Brain pericyte (primary cell): ENCODE results near the gene EMC8.

Experiments used
- DNase-seq: peaks from one replicate; pipeline ENCODE4 v3.0.0-alpha.2; 2012; ENCODE audit warnings: low read depth, low spot score

EMC8 gene

GRCh38 chr16:85755929-85756768, 43.2 kb downstream of the EMC8 start:
- no peak for DNase-seq

- no peak for DNase-seq
These were observed 44.9 kb downstream of the EMC8 start for GRCh38 chr16:85754413-85754812.

GRCh38 chr16:85753976-85754375, 45.4 kb downstream of the EMC8 start:
- no peak for DNase-seq

GRCh38 chr16:85753559-85753958, 45.8 kb downstream of the EMC8 start:
- no peak for DNase-seq

GRCh38 chr16:85752511-85753420, 46.6 kb downstream of the EMC8 start:
- no peak for DNase-seq

GRCh38 chr16:85751698-85752501, 47.4 kb downstream of the EMC8 start:
- DNase-seq, result no peak

- DNase-seq, result no peak
These were observed 48.3 kb downstream of the EMC8 start, which contains the start of gene C16orf74 for GRCh38 chr16:85750827-85751697. Gene C16orf74 (minus strand): TSS chr16:85751096. CDS start chr16:85735217, 15,879 bp downstream.

- DNase-seq, result no peak
These were observed 49.1 kb downstream of the EMC8 start for GRCh38 chr16:85750146-85750826.

GRCh38 chr16:85749771-85750145, 49.6 kb downstream of the EMC8 start:
- DNase-seq, result no peak

GRCh38 chr16:85746460-85747215, 52.7 kb downstream of the EMC8 start:
- no peak for DNase-seq

GRCh38 chr16:85738923-85739715, 60.2 kb downstream of the EMC8 start:
- no peak for DNase-seq

GRCh38 chr16:85736921-85737320, 62.4 kb downstream of the EMC8 start:
- no peak for DNase-seq

GRCh38 chr16:85735946-85736345, 63.4 kb downstream of the EMC8 start:
- DNase-seq, result no peak

GRCh38 chr16:85735225-85735635, 64.1 kb downstream of the EMC8 start:
- DNase-seq, result no peak

GRCh38 chr16:85734311-85735017, 64.9 kb downstream of the EMC8 start:
- no peak for DNase-seq

GRCh38 chr16:85733839-85734170, 65.5 kb downstream of the EMC8 start:
- DNase-seq, result no peak

GRCh38 chr16:85733155-85733838, 66.0 kb downstream of the EMC8 start:
- no peak for DNase-seq
